Measurements from ENCODE around the gene OR6P1.

GRCh38 chr1:158586942-158587341 lies 16.6 kb upstream of the OR6P1 start:
- TF ChIP-seq POLR2A (IDR thresholded peaks at IDR 0.05), result no peak
- TF ChIP-seq, protein P1, sequence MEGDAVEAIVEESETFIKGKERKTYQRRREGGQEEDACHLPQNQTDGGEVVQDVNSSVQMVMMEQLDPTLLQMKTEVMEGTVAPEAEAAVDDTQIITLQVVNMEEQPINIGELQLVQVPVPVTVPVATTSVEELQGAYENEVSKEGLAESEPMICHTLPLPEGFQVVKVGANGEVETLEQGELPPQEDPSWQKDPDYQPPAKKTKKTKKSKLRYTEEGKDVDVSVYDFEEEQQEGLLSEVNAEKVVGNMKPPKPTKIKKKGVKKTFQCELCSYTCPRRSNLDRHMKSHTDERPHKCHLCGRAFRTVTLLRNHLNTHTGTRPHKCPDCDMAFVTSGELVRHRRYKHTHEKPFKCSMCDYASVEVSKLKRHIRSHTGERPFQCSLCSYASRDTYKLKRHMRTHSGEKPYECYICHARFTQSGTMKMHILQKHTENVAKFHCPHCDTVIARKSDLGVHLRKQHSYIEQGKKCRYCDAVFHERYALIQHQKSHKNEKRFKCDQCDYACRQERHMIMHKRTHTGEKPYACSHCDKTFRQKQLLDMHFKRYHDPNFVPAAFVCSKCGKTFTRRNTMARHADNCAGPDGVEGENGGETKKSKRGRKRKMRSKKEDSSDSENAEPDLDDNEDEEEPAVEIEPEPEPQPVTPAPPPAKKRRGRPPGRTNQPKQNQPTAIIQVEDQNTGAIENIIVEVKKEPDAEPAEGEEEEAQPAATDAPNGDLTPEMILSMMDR (IDR thresholded peaks at IDR 0.05), result no peak
